HepG2 (cell line): Measurements from ENCODE around the gene SHMT1. TPM values are rescaled to one million over a fixed set of nuclear protein-coding genes. Genes with fewer than 3 reads are reported as not detected.
A peak's percentile ranks its signal among the peaks of the same experiment; 100 is the strongest.

Experiments
- BHLHE40 ChIP-seq: IDR thresholded peaks from 2 replicates; pipeline ENCODE4 v1.6.1; 2011; ENCODE audit warnings: low read length, improper control_type of control experiment
- HDAC2 ChIP-seq: sonication (generic); formaldehyde crosslinking; IDR thresholded peaks from 2 replicates; pipeline ENCODE4 v1.4.0; 2020; ENCODE audit warnings: missing genetic modification reagents
- MATR3 ChIP-seq: sonication (generic); formaldehyde crosslinking; IDR thresholded peaks from 2 replicates; pipeline ENCODE4 v1.4.0; 2020; ENCODE audit warnings: missing genetic modification reagents
- MEIS2 ChIP-seq: sonication (generic); formaldehyde crosslinking; IDR thresholded peaks from 2 replicates; pipeline ENCODE4 v1.9.0; 2021; ENCODE audit warnings: mild to moderate bottlenecking, missing genetic modification reagents
- MIER2 ChIP-seq: IDR thresholded peaks from 2 replicates; pipeline ENCODE4 v1.6.1; 2016; ENCODE audit warnings: missing biosample characterization, missing genetic modification reagents
- NONO ChIP-seq, 2 experiments: fragments of 450-650 bp in 1 of 2; sonication (generic) in 1 of 2; formaldehyde crosslinking in 1 of 2; IDR thresholded peaks in 1 of 2; conservative IDR thresholded peaks in 1 of 2; 2 replicates each; pipeline versions ENCODE4 v1.6.1 to v1.8.0; 2017 to 2022; ENCODE audit warnings: mild to moderate bottlenecking in 1 of 2, missing genetic modification reagents in 1 of 2, moderate library complexity in 1 of 2
- PHF21A ChIP-seq: sonication (generic); formaldehyde crosslinking; IDR thresholded peaks from 2 replicates; pipeline ENCODE4 v1.5.0; 2020; ENCODE audit warnings: mild to moderate bottlenecking, missing genetic modification reagents
- SNAPC2 ChIP-seq: sonication (generic); formaldehyde crosslinking; IDR thresholded peaks from 2 replicates; pipeline ENCODE4 v1.8.1; 2022; ENCODE audit warnings: mild to moderate bottlenecking, missing genetic modification reagents
- SNAPC5 ChIP-seq: sonication (generic); formaldehyde crosslinking; IDR thresholded peaks from 2 replicates; pipeline ENCODE4 v1.8.1; 2023; ENCODE audit warnings: mild to moderate bottlenecking, missing genetic modification reagents, borderline replicate concordance
- TAF1 ChIP-seq: sonication (generic); formaldehyde crosslinking; IDR thresholded peaks from 2 replicates; pipeline ENCODE4 v1.4.0; 2020; ENCODE audit warnings: missing genetic modification reagents
- TERF1 ChIP-seq: sonication (generic); formaldehyde crosslinking; IDR thresholded peaks from 2 replicates; pipeline ENCODE4 v1.8.0; 2022; ENCODE audit warnings: mild to moderate bottlenecking, missing genetic modification reagents, moderate library complexity
- TP53 ChIP-seq: sonication (generic); formaldehyde crosslinking; conservative IDR thresholded peaks from 2 replicates; pipeline ENCODE4 v1.4.0; 2020; ENCODE audit warnings: missing genetic modification reagents
- U2AF2 ChIP-seq: fragments of 200-400 bp; formaldehyde crosslinking; IDR thresholded peaks from 2 replicates; pipeline ENCODE4 v1.6.1; 2017; ENCODE audit warnings: low read depth, mild to moderate bottlenecking, low read length
- YEATS2 ChIP-seq: sonication (generic); formaldehyde crosslinking; IDR thresholded peaks from 2 replicates; pipeline ENCODE4 v1.4.0; 2020; ENCODE audit warnings: missing genetic modification reagents, borderline replicate concordance
- ZBTB4 ChIP-seq: sonication (generic); formaldehyde crosslinking; IDR thresholded peaks from 2 replicates; pipeline ENCODE4 v1.4.0; 2020; ENCODE audit warnings: missing genetic modification reagents, mild to moderate bottlenecking, borderline replicate concordance
- ZNF281 ChIP-seq: sonication (generic); formaldehyde crosslinking; IDR thresholded peaks from 2 replicates; pipeline ENCODE4 v1.4.0; 2020; ENCODE audit warnings: missing genetic modification reagents, borderline replicate concordance
- ZNF296 ChIP-seq: sonication (generic); formaldehyde crosslinking; conservative IDR thresholded peaks from 2 replicates; pipeline ENCODE4 v1.5.0; 2020; ENCODE audit warnings: mild to moderate bottlenecking, missing genetic modification reagents
- ZNF513 ChIP-seq: sonication (generic); formaldehyde crosslinking; conservative IDR thresholded peaks from 2 replicates; pipeline ENCODE4 v1.5.0; 2020; ENCODE audit warnings: missing genetic modification reagents
- ZNF572 ChIP-seq: sonication (generic); formaldehyde crosslinking; IDR thresholded peaks from 2 replicates; pipeline ENCODE4 v1.5.1; 2020; ENCODE audit warnings: mild to moderate bottlenecking, missing genetic modification reagents
- polyA plus RNA-seq, 8 experiments: library from polyadenylated mRNA; depleted of rRNA in 3 of 8; stranded (reverse) in 7 of 8; unstranded in 1 of 8; fragments of >200 nt; fragmentation: Illumina TruSeq in 4 of 8; extraction: Trizol in 4 of 8; gene quantifications; 2 replicates each; pipeline versions ENCODE4 v1.2.1 to v1.2.3, GENCODE V29; 2011 to 2016; ENCODE audit warnings: low read depth in 4 of 8, missing spikeins in 1 of 8, mixed read lengths in 1 of 8; ENCODE audit not compliant: insufficient read depth in 1 of 8
- total RNA-seq, 5 experiments: library from RNA; depleted of rRNA; stranded (reverse); fragments of >200 nt; fragmentation: Illumina TruSeq; extraction: Trizol; gene quantifications; 2 replicates each; pipeline ENCODE4 v1.2.3, GENCODE V29; 2016; ENCODE audit warnings: low read depth in 1 of 5

Gene SHMT1
- total and polyA plus RNA-seq, 2 of the 13 experiments (the other 11 are each of a cell fraction or from before 2014, with no cell fraction given): 21.3 to 48.8 TPM

GRCh38 chr17:18314731-18315561, 48.4 kb downstream of the SHMT1 start, which contains the start of the genes SMCR8 and TOP3A (continued):
- TF ChIP-seq ZNF513 (no peak), ZBTB4 (CRISPR knock-in tag) (no peak), YEATS2 (CRISPR knock-in tag) (peak; percentile 49; the same call in 1 of the 2 replicates), BHLHE40 (peak; percentile 73), SNAPC2 (CRISPR knock-in tag) (peak; percentile 45; the same call in 1 of the 2 replicates), U2AF2 (no peak), NONO (IDR thresholded peaks at IDR 0.05) (no peak), NONO (CRISPR knock-in tag; conservative IDR thresholded peaks at IDR 0.05) (peak; percentile 57; the same call in 1 of the 2 replicates), TP53 (CRISPR knock-in tag) (no peak), ZNF296 (CRISPR knock-in tag) (no peak), MEIS2 (CRISPR knock-in tag) (peak; percentile 59; the same call in 1 of the 2 replicates), ZNF572 (0 out of 2 replicates have a peak, but pooled peaks have one; percentile 69), MIER2 (CRISPR knock-in tag) (0 out of 2 replicates have a peak, but pooled peaks have one; percentile 36), SNAPC5 (CRISPR knock-in tag) (no peak), TERF1 (no peak), PHF21A (CRISPR knock-in tag) (peak; percentile 53; the same call in 1 of the 2 replicates), ZNF281 (CRISPR knock-in tag) (no peak; the same call in 1 of the 2 replicates), HDAC2 (CRISPR knock-in tag) (peak; percentile 84), MATR3 (CRISPR knock-in tag) (no peak), TAF1 (peak; percentile 78)
